Panc1 (cell line): ENCODE data around the gene C5AR1. TPM values are rescaled to one million over a fixed set of nuclear protein-coding genes. Genes with fewer than 3 reads are reported as not detected.

ENCODE experiments used
- ATAC-seq: fragments of 200-7000 bp; cut with Tn5 transposase; 2 replicates; pipeline ENCODE4 v1.9.1; 2020; ENCODE audit warnings: mild to moderate bottlenecking, moderate library complexity
- BruUV-seq: library from RNA; stranded (reverse); fragments of 400-500 nt; replicated peaks from 2 replicates; lab custom pipeline; 2021; lab: Mats Ljungman, UMichigan
- CTCF ChIA-PET: fragments of 300-600 bp; sonication (Branson Sonifier 250); formaldehyde crosslinking; loops from one replicate; lab custom pipeline; 2022; ENCODE audit warnings: antibody characterized with exemption; lab: Charles Lee
- POLR2A ChIA-PET: fragments of 300-600 bp; sonication (Branson Sonifier 250); formaldehyde crosslinking; loops from one replicate; lab custom pipeline; 2022; ENCODE audit warnings: antibody characterized with exemption; lab: Charles Lee
- DNase-seq: peaks from one replicate; pipeline ENCODE4 v3.0.0-alpha.2; 2010; ENCODE audit warnings: low read depth, low spot score
- H3K27ac ChIP-seq: 2 replicates; pipeline ENCODE4 v1.5.1; 2011; ENCODE audit warnings: mild to moderate bottlenecking, low read length, inconsistent platforms
- H3K27me3 ChIP-seq: fragments of 200-500 bp; sonication (Bioruptor generic); 2 replicates; pipeline ENCODE4 v1.6.0; 2014; ENCODE audit warnings: low read length, inconsistent platforms; ENCODE audit not compliant: control insufficient read depth, insufficient read depth
- H3K36me3 ChIP-seq: fragments of 200-500 bp; sonication (Bioruptor generic); 2 replicates; pipeline ENCODE4 v1.5.1; 2014; ENCODE audit warnings: inconsistent platforms, mild to moderate bottlenecking, low read length, moderate library complexity; ENCODE audit not compliant: control insufficient read depth, insufficient read depth
- H3K4me1 ChIP-seq: 2 replicates; pipeline ENCODE4 v1.5.1; 2011; ENCODE audit warnings: inconsistent platforms, mild to moderate bottlenecking, low read length, moderate library complexity; ENCODE audit not compliant: control insufficient read depth, insufficient read depth
- H3K4me3 ChIP-seq, 2 experiments: 2 replicates each; pipeline ENCODE4 v1.5.1; 2011 to 2012; ENCODE audit warnings: low read depth in 2 of 2, low read length in 2 of 2, mild to moderate bottlenecking in 2 of 2, inconsistent platforms in 1 of 2, moderate library complexity in 1 of 2
- H3K9me3 ChIP-seq: fragments of 200-500 bp; sonication (Bioruptor generic); 2 replicates; pipeline ENCODE4 v1.5.1; 2014; ENCODE audit warnings: low read depth, mild to moderate bottlenecking, inconsistent platforms, low read length, moderate library complexity; ENCODE audit not compliant: control insufficient read depth, insufficient read depth
- CTCF ChIP-seq: fragments of 450-650 bp; IDR thresholded peaks from 2 replicates; pipeline ENCODE4 v1.5.1; 2017; ENCODE audit warnings: mild to moderate bottlenecking
- POLR2AphosphoS5 ChIP-seq: IDR thresholded peaks from 2 replicates; pipeline ENCODE4 v1.6.1; 2012; ENCODE audit warnings: mild to moderate bottlenecking, low read depth, low read length, moderate library complexity
- REST ChIP-seq, 2 experiments: IDR thresholded peaks; 2 replicates each; pipeline ENCODE4 v1.6.1; 2011 to 2012; ENCODE audit warnings: low read depth in 2 of 2, control low read depth in 1 of 2, low read length in 1 of 2, mild to moderate bottlenecking in 1 of 2, moderate library complexity in 1 of 2; ENCODE audit not compliant: insufficient read depth in 1 of 2
- SIN3A ChIP-seq: IDR thresholded peaks from 2 replicates; pipeline ENCODE4 v1.6.1; 2012; ENCODE audit warnings: low read depth, mild to moderate bottlenecking, low read length, moderate library complexity, borderline replicate concordance; ENCODE audit not compliant: insufficient read depth
- TCF7L2 ChIP-seq: IDR thresholded peaks from 2 replicates; pipeline ENCODE4 v1.6.1; 2011; ENCODE audit warnings: mild to moderate bottlenecking, low read depth, low read length, inconsistent platforms
- in situ Hi-C: cut with HindIII; loops from 2 replicates; pipeline ENCODE4 v1.10.0; 2016; ENCODE audit warnings: low sequenced_read_pairs, low pct_unique_long_range_greater_than_20kb
- intact Hi-C: fragments of 100-400 bp; cut with micrococcal nuclease; formaldehyde crosslinking; loops from one replicate; pipeline ENCODE4 v1.10.0; 2022; ENCODE audit not compliant: unreplicated experiment
- total RNA-seq: library from RNA; stranded (reverse); gene quantifications from one replicate; pipeline ENCODE4 v1.2.1, GENCODE V29; 2021; ENCODE audit not compliant: unreplicated experiment

The C5AR1 gene
- total RNA-seq, 1 experiment from 2014 or later: 2.7 TPM

DNA sequence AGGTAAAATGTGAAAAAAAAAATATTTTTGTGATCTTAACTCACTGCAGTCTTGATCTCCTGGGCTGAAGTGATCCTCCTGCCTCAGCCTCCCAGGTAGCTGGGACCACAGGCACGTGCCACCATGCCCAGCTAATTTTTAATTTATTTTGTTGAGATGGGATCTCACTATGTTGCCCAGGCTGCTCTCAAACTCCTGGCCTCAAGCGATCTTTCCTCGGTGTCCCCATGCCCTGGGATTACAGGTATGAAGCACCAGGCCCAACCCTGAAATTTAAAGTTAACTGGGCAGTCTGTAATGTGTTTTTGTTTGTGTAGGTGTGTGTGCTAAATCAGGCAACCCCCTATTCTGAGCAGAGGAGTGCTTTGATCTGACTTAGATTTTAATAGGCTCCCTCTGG lies 3.4 kb upstream of the C5AR1 start:
- H3K4me3 ChIP-seq: no peak overlapping the region
- DNase-seq (no peak), ATAC-seq (no peak)
- no TSS peak for BruUV-seq
- intact Hi-C loops: no loop called here
- no peaks in the 10 kb centered on the region for H3K9me3 ChIP-seq
- no peak for TF ChIP-seq REST (IDR thresholded peaks at IDR 0.05; ENCODE audit: insufficient read depth in 1 of 2, low read depth in 2 of 2, low read length in 1 of 2)
- no peak for TF ChIP-seq POLR2AphosphoS5
- no peak for TF ChIP-seq TCF7L2
- TF ChIP-seq CTCF: no peak
- no peak for TF ChIP-seq SIN3A
- no peaks in the 10 kb centered on the region for H3K36me3 ChIP-seq
- CTCF ChIA-PET: interaction anchor here (1.1 kb wide), 1 partner anchor 12 kb away, joined by 3 read pairs; no protein-coding TSS in a partner anchor
- H3K27ac ChIP-seq: no peak overlapping the region
- POLR2A ChIA-PET: no interaction called here
- H3K27me3 ChIP-seq: no peaks in the 10 kb centered on the region
- in situ Hi-C loops: no loop called here
- H3K4me1 ChIP-seq: 0 out of 2 replicates have a peak, but pooled peaks cover 2% of the 10 kb centered on the region

- H3K4me3 ChIP-seq: no peak overlapping the region
- BruUV-seq: no TSS peak
- no peak for TF ChIP-seq POLR2AphosphoS5
- no peak for TF ChIP-seq TCF7L2
- TF ChIP-seq REST (IDR thresholded peaks at IDR 0.05; ENCODE audit: insufficient read depth in 1 of 2, low read depth in 2 of 2, low read length in 1 of 2): no peak
- no peak for TF ChIP-seq CTCF
- TF ChIP-seq SIN3A: no peak
- no peak for ATAC-seq
- CTCF ChIA-PET: no interaction called here
- no peaks in the 10 kb centered on the region for H3K9me3 ChIP-seq
- POLR2A ChIA-PET: no interaction called here
- H3K36me3 ChIP-seq: no peaks in the 10 kb centered on the region
- no peak overlapping the region for H3K27ac ChIP-seq
- in situ Hi-C loops (no loop called here), intact Hi-C loops (no loop called here)
- no peaks in the 10 kb centered on the region for H3K27me3 ChIP-seq
- H3K4me1 ChIP-seq: 0 out of 2 replicates have a peak, but pooled peaks cover 2% of the 10 kb centered on the region
- no peak for DNase-seq
Measured at GRCh38 chr19:47309038-47309437, 623 bp upstream of the C5AR1 start.
